Ovary (tissue), 3 donors: ENCODE data around the gene STX4.

Experiments
- CTCF ChIP-seq, 3 donors: fragments of 450-650 bp in 2 of 3; fragments of 200-600 bp in 1 of 3; IDR thresholded peaks; one replicate each; pipeline versions ENCODE4 v1.5.1 to v1.8.0; 2016 to 2022; ENCODE audit warnings: antibody characterized with exemption in 3 of 3, mild to moderate bottlenecking in 1 of 3
- EP300 ChIP-seq: sonication (generic); formaldehyde crosslinking; IDR thresholded peaks from one replicate; pipeline ENCODE4 v1.6.1; 2017; ENCODE audit warnings: antibody characterized with exemption
- POLR2A ChIP-seq: fragments of 450-650 bp; IDR thresholded peaks from one replicate; pipeline ENCODE4 v1.6.1; 2017; ENCODE audit warnings: antibody characterized with exemption, mild to moderate bottlenecking, moderate library complexity
- donor health status: DM: no; HTN: no; CAD: no.

DNA sequence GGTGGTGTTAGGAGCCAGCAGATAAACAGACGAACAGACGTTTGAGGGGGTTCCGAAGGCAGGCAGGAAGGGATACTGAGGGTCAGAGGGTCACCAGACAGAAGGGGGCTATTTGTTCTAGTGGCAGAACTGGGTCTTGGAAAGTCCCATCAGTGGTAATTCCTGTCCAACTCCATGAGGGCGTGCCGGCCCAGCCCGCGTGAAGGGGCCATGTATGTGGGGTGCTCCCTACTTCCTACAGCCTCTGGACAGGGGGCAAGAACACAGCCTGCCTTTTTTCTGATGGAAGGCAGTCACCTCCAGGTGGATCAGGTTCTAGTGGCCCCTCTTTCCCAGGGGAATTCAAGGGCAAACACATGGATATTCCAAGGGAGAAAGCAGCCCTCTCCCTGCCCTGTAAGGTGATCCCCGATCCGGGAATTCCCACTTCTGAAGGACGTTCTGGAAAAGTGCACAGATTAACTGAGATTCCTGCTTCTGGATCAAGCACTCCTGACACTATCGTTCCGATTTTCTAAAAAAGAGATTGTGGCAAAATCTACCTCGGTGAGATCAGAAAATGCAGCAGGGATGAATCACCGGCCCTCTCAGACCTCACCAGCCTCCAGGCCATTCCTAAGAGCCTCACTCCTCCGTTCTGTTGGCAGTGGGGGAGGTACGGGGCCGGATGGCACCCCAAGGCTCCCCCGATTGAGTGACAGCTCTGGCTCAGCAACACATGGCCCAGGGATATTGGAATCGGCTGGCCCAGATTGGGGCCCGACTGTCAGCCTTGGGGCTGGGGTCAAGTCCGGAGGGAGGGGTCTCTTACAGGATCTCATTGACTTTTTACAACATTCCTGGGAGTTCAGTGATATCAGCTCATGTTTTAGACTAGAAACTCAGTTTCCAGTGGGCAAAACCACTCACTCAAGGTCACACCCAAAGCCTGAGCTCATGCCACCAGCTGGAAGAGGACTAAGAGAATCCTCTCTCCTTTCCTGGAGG lies 35.3 kb upstream of the STX4 start:
- TF ChIP-seq CTCF (IDR thresholded peaks at IDR 0.05) (no peak), POLR2A (no peak), EP300 (no peak)
